Caco-2 (cell line): Measurements from ENCODE around the gene NSD1. TPM values are rescaled to one million over a fixed set of nuclear protein-coding genes. Genes with fewer than 3 reads are reported as not detected.

ENCODE experiments used
- BruUV-seq: library from RNA; stranded (reverse); fragments of 400-500 nt; replicated peaks from 2 replicates; lab custom pipeline; 2021; lab: Mats Ljungman, UMichigan
- CTCF ChIA-PET: fragments of 300-600 bp; sonication (Branson Sonifier 250); formaldehyde crosslinking; loops from one replicate; lab custom pipeline; 2022; ENCODE audit warnings: antibody characterized with exemption; lab: Charles Lee
- POLR2A ChIA-PET: fragments of 300-600 bp; sonication (Branson Sonifier 250); formaldehyde crosslinking; loops from one replicate; lab custom pipeline; 2022; ENCODE audit warnings: antibody characterized with exemption; lab: Charles Lee
- DNase-seq, 2 experiments: peaks; one replicate each; pipeline versions ENCODE4 v3.0.0 to v3.0.0-alpha.2; 2020 to 2022
- H3K27me3 ChIP-seq: replicated peaks from 2 replicates; pipeline ENCODE4 v1.6.0; 2011; ENCODE audit warnings: low read length; ENCODE audit not compliant: control insufficient read depth, insufficient read depth
- H3K36me3 ChIP-seq: 2 replicates; pipeline ENCODE4 v1.5.1; 2011; ENCODE audit warnings: low read length; ENCODE audit not compliant: control insufficient read depth, insufficient read depth
- H3K4me1 ChIP-seq: fragments of 250-450 bp; sonication (Bioruptor Pico); 2 replicates; pipeline ENCODE4 v1.5.1; 2020; ENCODE audit warnings: mild to moderate bottlenecking
- H3K4me3 ChIP-seq: 2 replicates; pipeline ENCODE4 v1.5.1; 2011; ENCODE audit warnings: low read depth, mild to moderate bottlenecking, control low read depth, low read length
- H3K9me3 ChIP-seq: fragments of 250-450 bp; sonication (Bioruptor Pico); 2 replicates; pipeline ENCODE4 v1.5.1; 2020; ENCODE audit warnings: mild to moderate bottlenecking, moderate library complexity
- H3K27ac Mint-ChIP-seq: one replicate; pipeline ENCODE4 v1.8.0; 2022; ENCODE audit warnings: mixed read lengths; ENCODE audit not compliant: unreplicated experiment
- H3K27me3 Mint-ChIP-seq: one replicate; pipeline ENCODE4 v1.8.0; 2022; ENCODE audit warnings: mixed read lengths; ENCODE audit not compliant: insufficient read depth, unreplicated experiment
- H3K36me3 Mint-ChIP-seq: one replicate; pipeline ENCODE4 v1.8.0; 2022; ENCODE audit warnings: mild to moderate bottlenecking, mixed read lengths; ENCODE audit not compliant: insufficient read depth, unreplicated experiment
- H3K4me1 Mint-ChIP-seq: one replicate; pipeline ENCODE4 v1.8.0; 2022; ENCODE audit warnings: low read depth, mixed read lengths; ENCODE audit not compliant: unreplicated experiment
- H3K4me3 Mint-ChIP-seq: one replicate; pipeline ENCODE4 v1.8.0; 2022; ENCODE audit warnings: mild to moderate bottlenecking, moderate library complexity, mixed read lengths; ENCODE audit not compliant: unreplicated experiment
- H3K9me3 Mint-ChIP-seq: one replicate; pipeline ENCODE4 v1.8.0; 2022; ENCODE audit warnings: mixed read lengths; ENCODE audit not compliant: unreplicated experiment
- intact Hi-C: fragments of 100-400 bp; cut with micrococcal nuclease; formaldehyde crosslinking; loops from one replicate; pipeline ENCODE4 v1.10.0; 2022; ENCODE audit not compliant: unreplicated experiment
- total RNA-seq: library from RNA; stranded (reverse); gene quantifications from 2 replicates; pipeline ENCODE4 v1.2.3, GENCODE V29; 2022
- TF ChIP-seq, protein P1 (sequence below), 2 experiments: fragments of 200-600 bp in 1 of 2; IDR thresholded peaks; 1 replicate in 1 of 2; 2 replicates in 1 of 2; pipeline versions ENCODE4 v1.5.1 to v1.8.0; 2011 to 2022; ENCODE audit warnings: antibody characterized with exemption in 1 of 2, control low read depth in 1 of 2, inconsistent platforms in 1 of 2, low read depth in 1 of 2, low read length in 1 of 2, mild to moderate bottlenecking in 1 of 2, moderate library complexity in 1 of 2; ENCODE audit not compliant: insufficient read depth in 1 of 2, severe bottlenecking in 1 of 2, unreplicated experiment in 1 of 2

The NSD1 gene
- total RNA-seq, 1 experiment from 2014 or later, result 67.4 TPM

DNA sequence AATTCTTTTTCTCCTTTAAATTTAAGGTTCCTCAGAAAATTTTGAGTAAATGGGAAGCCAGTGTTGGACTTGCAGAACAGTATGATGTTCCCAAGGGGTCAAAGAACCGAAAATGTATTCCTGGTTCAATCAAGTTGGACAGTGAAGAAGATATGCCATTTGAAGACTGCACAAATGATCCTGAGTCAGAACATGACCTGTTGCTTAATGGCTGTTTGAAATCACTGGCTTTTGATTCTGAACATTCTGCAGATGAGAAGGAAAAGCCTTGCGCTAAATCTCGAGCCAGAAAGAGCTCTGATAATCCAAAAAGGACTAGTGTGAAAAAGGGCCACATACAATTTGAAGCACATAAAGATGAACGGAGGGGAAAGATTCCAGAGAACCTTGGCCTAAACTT is 76.0 kb downstream of the NSD1 start:
- Mint-ChIP-seq H3K27me3 (no peaks in the 10 kb centered on the region), H3K9me3 (no peaks in the 10 kb centered on the region), H3K4me3 (no peak overlapping the region), H3K36me3 (peaks cover 76% of the 10 kb centered on the region), H3K27ac (no peak overlapping the region), H3K4me1 (no peaks in the 10 kb centered on the region)
- Histone ChIP-seq H3K4me3 (no peak overlapping the region), H3K27me3 (no peaks in the 10 kb centered on the region), H3K4me1 (no peaks in the 10 kb centered on the region), H3K36me3 (peaks cover 2% of the 10 kb centered on the region; the same call in 1 of the 2 replicates), H3K9me3 (no peaks in the 10 kb centered on the region)
- no TSS peak for BruUV-seq
- intact Hi-C loops, result no loop called here
- ChIA-PET CTCF (interaction anchor here (0.6 kb wide), 1 partner anchor 19 kb away, joined by 3 read pairs; no protein-coding TSS in a partner anchor), POLR2A (no interaction called here)
- no peak for DNase-seq
- TF ChIP-seq, protein P1, sequence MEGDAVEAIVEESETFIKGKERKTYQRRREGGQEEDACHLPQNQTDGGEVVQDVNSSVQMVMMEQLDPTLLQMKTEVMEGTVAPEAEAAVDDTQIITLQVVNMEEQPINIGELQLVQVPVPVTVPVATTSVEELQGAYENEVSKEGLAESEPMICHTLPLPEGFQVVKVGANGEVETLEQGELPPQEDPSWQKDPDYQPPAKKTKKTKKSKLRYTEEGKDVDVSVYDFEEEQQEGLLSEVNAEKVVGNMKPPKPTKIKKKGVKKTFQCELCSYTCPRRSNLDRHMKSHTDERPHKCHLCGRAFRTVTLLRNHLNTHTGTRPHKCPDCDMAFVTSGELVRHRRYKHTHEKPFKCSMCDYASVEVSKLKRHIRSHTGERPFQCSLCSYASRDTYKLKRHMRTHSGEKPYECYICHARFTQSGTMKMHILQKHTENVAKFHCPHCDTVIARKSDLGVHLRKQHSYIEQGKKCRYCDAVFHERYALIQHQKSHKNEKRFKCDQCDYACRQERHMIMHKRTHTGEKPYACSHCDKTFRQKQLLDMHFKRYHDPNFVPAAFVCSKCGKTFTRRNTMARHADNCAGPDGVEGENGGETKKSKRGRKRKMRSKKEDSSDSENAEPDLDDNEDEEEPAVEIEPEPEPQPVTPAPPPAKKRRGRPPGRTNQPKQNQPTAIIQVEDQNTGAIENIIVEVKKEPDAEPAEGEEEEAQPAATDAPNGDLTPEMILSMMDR (IDR thresholded peaks at IDR 0.05; ENCODE audit: insufficient read depth in 1 of 2, low read depth in 1 of 2, low read length in 1 of 2, severe bottlenecking in 1 of 2, unreplicated experiment in 1 of 2), result no peak

DNA sequence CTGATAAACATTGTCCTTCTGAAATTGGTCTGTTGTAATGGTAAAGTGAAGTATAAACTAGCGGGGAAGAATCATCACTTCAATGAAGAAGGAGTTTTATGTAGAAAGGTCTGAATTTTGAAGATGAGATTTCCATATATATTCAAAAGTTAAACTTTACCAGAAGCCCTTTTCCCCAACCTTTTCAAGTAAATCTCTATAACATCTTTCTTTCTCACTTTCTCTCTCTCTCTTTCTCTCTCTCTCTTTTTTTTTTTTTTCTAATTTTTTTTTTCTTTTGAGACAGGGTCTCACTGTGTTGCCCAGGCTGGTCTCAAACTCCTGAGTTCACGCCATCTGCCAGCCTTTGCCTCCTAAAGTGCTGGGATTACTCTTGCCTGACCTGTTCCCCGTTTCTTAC is 78.7 kb downstream of the NSD1 start:
- intact Hi-C loops, result no loop called here
- BruUV-seq, result no TSS peak
- DNase-seq, result no peak
- Histone ChIP-seq H3K4me3 (no peak overlapping the region), H3K9me3 (no peaks in the 10 kb centered on the region), H3K36me3 (peaks cover 2% of the 10 kb centered on the region; the same call in 1 of the 2 replicates), H3K27me3 (no peaks in the 10 kb centered on the region), H3K4me1 (no peaks in the 10 kb centered on the region)
- no peaks in the 10 kb centered on the region for H3K9me3 Mint-ChIP-seq
- CTCF ChIA-PET, result no interaction called here
- no peaks in the 10 kb centered on the region for H3K27me3 Mint-ChIP-seq
- peaks cover 78% of the 10 kb centered on the region for H3K36me3 Mint-ChIP-seq
- H3K4me3 Mint-ChIP-seq, result no peak overlapping the region
- POLR2A ChIA-PET, result no interaction called here
- H3K27ac Mint-ChIP-seq, result no peak overlapping the region
- H3K4me1 Mint-ChIP-seq, result no peaks in the 10 kb centered on the region
- TF ChIP-seq, protein P1 (IDR thresholded peaks at IDR 0.05; ENCODE audit: insufficient read depth in 1 of 2, low read depth in 1 of 2, low read length in 1 of 2, severe bottlenecking in 1 of 2, unreplicated experiment in 1 of 2), result no peak

DNA sequence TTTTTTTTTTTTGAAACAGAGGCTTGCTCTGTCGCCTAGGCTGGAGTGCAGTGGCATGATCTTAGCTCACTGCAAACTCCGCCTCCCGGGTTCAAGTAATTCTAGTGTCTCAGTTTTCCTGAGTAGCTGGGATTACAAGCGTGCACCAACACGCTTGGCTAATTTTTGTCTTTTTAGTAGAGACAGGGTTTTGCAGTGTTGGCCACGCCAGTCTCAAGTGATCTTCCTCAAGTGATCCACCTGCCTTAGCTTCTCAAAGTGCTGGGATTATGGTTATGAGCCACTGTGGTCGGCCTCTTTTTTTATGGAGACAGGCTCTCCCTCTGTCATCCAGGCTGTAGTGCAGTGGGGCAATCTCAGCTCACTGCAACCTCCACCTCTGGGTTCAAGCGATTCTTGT is 87.0 kb downstream of the NSD1 start:
- ChIA-PET CTCF (interaction anchor here (0.7 to 1.2 kb wide), 2 partner anchors 108 to 170 kb away, joined by 3 to 5 read pairs; no protein-coding TSS in a partner anchor), POLR2A (interaction anchor here (0.6 kb wide), 1 partner anchor 13 kb away, joined by 3 read pairs; no protein-coding TSS in a partner anchor)
- Mint-ChIP-seq H3K36me3 (peaks cover 35% of the 10 kb centered on the region), H3K27me3 (no peaks in the 10 kb centered on the region), H3K9me3 (no peaks in the 10 kb centered on the region), H3K4me3 (no peak overlapping the region), H3K4me1 (no peaks in the 10 kb centered on the region), H3K27ac (no peak overlapping the region)
- no peak for DNase-seq
- H3K4me3 ChIP-seq, result no peak overlapping the region
- BruUV-seq, result no TSS peak
- intact Hi-C loops, result no loop called here
- TF ChIP-seq, protein P1 (IDR thresholded peaks at IDR 0.05; ENCODE audit: insufficient read depth in 1 of 2, low read depth in 1 of 2, low read length in 1 of 2, severe bottlenecking in 1 of 2, unreplicated experiment in 1 of 2), result no peak
- no peaks in the 10 kb centered on the region for H3K9me3 ChIP-seq
- H3K4me1 ChIP-seq, result no peaks in the 10 kb centered on the region
- H3K27me3 ChIP-seq, result no peaks in the 10 kb centered on the region
- no peaks in the 10 kb centered on the region for H3K36me3 ChIP-seq
